Stimulated activated memory B cell treated with anti-CD40 and anti-IgM and Interleukin-4, amounts not matched to agents 10 μg/mL and 1 μg/mL and 100 μg/mL, for 72 hours (primary cell): ENCODE measurements around the gene NEUROG1.
"Not testable (repeated sequence)": the region's sequence is repeated elsewhere in the genome, so short reads cannot be mapped to it uniquely, and the experiment has no call there.

Experiments
- ATAC-seq: fragments of 150-1000 bp; cut with Tn5 transposase; 2 replicates; pipeline ENCODE4 v1.10.0; 2021
- H3K27ac Mint-ChIP-seq: one replicate; pipeline ENCODE4 v1.8.0; 2022; ENCODE audit warnings: mild to moderate bottlenecking, mixed read lengths
- H3K27me3 Mint-ChIP-seq: one replicate; pipeline ENCODE4 v1.8.0; 2022; ENCODE audit warnings: mixed read lengths
- H3K36me3 Mint-ChIP-seq: one replicate; pipeline ENCODE4 v1.8.0; 2022; ENCODE audit warnings: mixed read lengths
- H3K4me1 Mint-ChIP-seq: one replicate; pipeline ENCODE4 v1.8.0; 2022; ENCODE audit warnings: mixed read lengths
- H3K4me3 Mint-ChIP-seq: one replicate; pipeline ENCODE4 v1.8.0; 2022; ENCODE audit warnings: mild to moderate bottlenecking, moderate library complexity, mixed read lengths
- H3K9me3 Mint-ChIP-seq: one replicate; pipeline ENCODE4 v1.8.0; 2022; ENCODE audit warnings: mixed read lengths

Gene NEUROG1

GRCh38 chr5:135497971-135498636 lies 37.7 kb downstream of the NEUROG1 start:
- peaks cover 34% of the 10 kb centered on the region for H3K27me3 Mint-ChIP-seq
- no peak overlapping the region for H3K4me3 Mint-ChIP-seq
- no peak for ATAC-seq
- no peak overlapping the region for H3K27ac Mint-ChIP-seq
- no peaks in the 10 kb centered on the region for H3K4me1 Mint-ChIP-seq
- H3K36me3 Mint-ChIP-seq, result no peaks in the 10 kb centered on the region
- H3K9me3 Mint-ChIP-seq, result no peaks in the 10 kb centered on the region

GRCh38 chr5:135495531-135495930 lies 40.2 kb downstream of the NEUROG1 start:
- H3K27me3 Mint-ChIP-seq, result peaks cover 34% of the 10 kb centered on the region
- H3K4me1 Mint-ChIP-seq, H3K4me3 Mint-ChIP-seq, H3K36me3 Mint-ChIP-seq, ATAC-seq, H3K9me3 Mint-ChIP-seq, H3K27ac Mint-ChIP-seq: not testable (repeated sequence)

DNA sequence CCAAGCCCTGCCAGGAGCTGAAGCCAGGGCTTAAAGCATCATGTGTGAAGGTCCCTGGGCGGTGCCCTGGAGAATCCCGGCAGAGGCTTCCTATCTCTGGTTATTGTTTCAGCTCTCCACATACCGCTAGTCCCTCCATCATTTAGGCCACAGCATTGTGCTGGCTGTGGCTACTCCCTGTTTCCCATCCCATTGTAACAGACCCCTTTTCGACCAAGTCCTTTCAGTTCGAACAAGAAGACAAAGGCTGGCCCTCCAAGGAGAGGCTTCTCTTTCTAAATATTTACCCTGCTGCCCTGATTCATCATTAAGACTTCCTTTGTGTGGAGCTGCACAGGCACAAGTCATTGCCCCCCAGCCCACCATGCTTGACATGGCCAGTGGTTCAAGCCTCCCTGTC lies 41.6 kb downstream of the NEUROG1 start:
- peaks cover 10% of the 10 kb centered on the region for H3K4me1 Mint-ChIP-seq
- peaks cover 40% of the 10 kb centered on the region for H3K27me3 Mint-ChIP-seq
- H3K9me3 Mint-ChIP-seq, result no peaks in the 10 kb centered on the region

GRCh38 chr5:135493406-135494180 lies 42.2 kb downstream of the NEUROG1 start:
- Mint-ChIP-seq H3K27ac (no peak overlapping the region), H3K27me3 (peaks cover 40% of the 10 kb centered on the region), H3K4me1 (peaks cover 16% of the 10 kb centered on the region), H3K4me3 (no peak overlapping the region), H3K9me3 (no peaks in the 10 kb centered on the region), H3K36me3 (no peaks in the 10 kb centered on the region)
- ATAC-seq, result no peak

More for the DNA sequence above, 41.6 kb downstream of the NEUROG1 start:
- H3K36me3 Mint-ChIP-seq, result no peaks in the 10 kb centered on the region
- H3K27ac Mint-ChIP-seq, result no peak overlapping the region
- no peak overlapping the region for H3K4me3 Mint-ChIP-seq
- no peak for ATAC-seq

DNA sequence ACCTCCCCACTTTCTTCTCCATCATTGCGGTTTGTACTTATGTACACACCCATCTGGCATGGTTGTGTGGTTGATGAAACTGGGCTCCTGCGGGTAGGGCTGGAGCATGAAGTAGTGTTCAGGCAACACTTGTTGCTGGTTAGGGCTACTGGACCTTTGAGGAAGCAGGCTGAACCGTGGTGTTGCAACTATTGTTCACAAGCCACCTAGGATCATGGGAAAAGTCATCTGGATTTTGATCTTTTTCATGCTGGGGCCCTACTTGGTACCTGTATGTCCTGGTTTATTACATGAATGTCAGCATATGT lies 43.5 kb downstream of the NEUROG1 start:
- H3K4me3 Mint-ChIP-seq, result no peak overlapping the region
- H3K27ac Mint-ChIP-seq, result no peak overlapping the region
- no peak for ATAC-seq
- no peaks in the 10 kb centered on the region for H3K9me3 Mint-ChIP-seq
- H3K36me3 Mint-ChIP-seq, result no peaks in the 10 kb centered on the region
- peaks cover 18% of the 10 kb centered on the region for H3K4me1 Mint-ChIP-seq
- peaks cover 47% of the 10 kb centered on the region for H3K27me3 Mint-ChIP-seq

- no peak for ATAC-seq
- Mint-ChIP-seq H3K4me3 (no peak overlapping the region), H3K27ac (no peak overlapping the region), H3K36me3 (no peaks in the 10 kb centered on the region), H3K4me1 (peaks cover 18% of the 10 kb centered on the region), H3K27me3 (peaks cover 47% of the 10 kb centered on the region), H3K9me3 (no peaks in the 10 kb centered on the region)
Observed at GRCh38 chr5:135491552-135492318, 44.0 kb downstream of the NEUROG1 start.

DNA sequence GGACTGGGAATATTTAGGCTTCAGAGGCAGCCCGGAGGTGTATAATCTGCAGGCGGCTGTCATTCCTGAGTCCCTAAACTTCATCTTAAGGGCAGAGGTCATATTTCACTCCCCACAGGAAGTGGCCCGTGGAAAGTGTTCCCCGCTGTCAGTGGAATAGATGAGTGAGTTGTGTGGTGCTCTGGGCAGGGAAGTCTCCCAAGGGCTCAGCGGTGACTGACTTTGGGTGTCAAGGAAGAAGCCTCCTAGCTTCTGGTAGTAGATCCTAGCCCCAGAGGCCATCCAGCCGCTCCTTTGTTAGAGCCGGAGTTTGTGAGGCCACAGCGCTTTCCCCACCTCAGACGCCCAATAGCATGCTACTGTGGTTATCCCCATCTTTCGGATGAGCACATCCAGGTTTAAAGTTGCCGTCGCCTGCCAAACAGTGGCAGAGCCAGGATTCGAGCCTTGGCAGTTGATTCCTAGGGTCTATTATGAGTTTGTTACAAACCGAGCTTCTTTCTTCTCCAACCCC lies 44.7 kb downstream of the NEUROG1 start:
- Mint-ChIP-seq H3K4me3 (no peak overlapping the region), H3K36me3 (no peaks in the 10 kb centered on the region), H3K27ac (no peak overlapping the region), H3K9me3 (no peaks in the 10 kb centered on the region), H3K27me3 (peaks cover 51% of the 10 kb centered on the region), H3K4me1 (peaks cover 18% of the 10 kb centered on the region)
- no peak for ATAC-seq

- ATAC-seq, result no peak
- Mint-ChIP-seq H3K27ac (no peak overlapping the region), H3K9me3 (no peaks in the 10 kb centered on the region), H3K27me3 (peaks cover 53% of the 10 kb centered on the region), H3K36me3 (no peaks in the 10 kb centered on the region), H3K4me3 (no peak overlapping the region), H3K4me1 (peaks cover 18% of the 10 kb centered on the region)
Observed at GRCh38 chr5:135490245-135491037, 45.3 kb downstream of the NEUROG1 start.

DNA sequence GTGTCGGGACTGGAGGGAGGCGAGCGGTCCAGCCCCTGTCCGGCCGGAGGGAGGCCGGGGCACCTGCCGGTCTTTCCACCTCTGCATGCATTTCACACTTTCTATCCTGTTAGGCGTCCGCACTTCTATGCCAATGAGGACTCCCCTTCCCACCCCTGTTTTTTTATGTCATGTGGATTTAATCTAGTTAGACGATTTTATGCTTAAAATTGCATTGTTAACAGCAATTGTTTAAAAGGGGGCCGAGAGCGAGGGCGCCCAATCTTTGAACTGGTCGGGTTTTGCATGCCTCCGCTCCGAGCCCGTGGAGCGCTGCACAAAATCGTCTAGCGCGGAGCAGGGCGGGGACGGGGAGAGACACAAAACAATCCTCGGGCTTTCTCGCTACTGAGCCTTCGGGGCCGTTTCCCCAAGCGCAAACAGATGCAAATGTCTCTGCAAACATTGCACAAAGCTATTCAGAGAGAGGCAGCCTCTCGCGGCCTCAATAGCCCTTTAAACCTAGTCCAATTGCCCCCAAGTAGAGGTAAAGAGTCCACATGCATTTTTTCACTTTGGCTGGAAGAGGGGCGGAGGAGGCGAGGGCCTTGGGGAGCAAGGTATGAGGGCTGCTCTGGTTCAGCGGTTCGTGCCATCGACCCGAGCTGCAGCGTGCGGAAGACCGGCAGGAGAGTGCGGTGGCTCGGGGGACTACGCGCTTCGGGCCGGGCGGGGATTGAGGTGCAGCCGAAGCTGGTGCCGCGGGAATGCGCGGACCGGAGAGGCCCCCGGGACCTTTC lies 46.1 kb downstream of the NEUROG1 start:
- no peak for ATAC-seq
- Mint-ChIP-seq H3K36me3 (no peaks in the 10 kb centered on the region), H3K4me3 (peak overlapping the region; percentile 68), H3K4me1 (peaks cover 18% of the 10 kb centered on the region), H3K27ac (no peak overlapping the region), H3K9me3 (no peaks in the 10 kb centered on the region), H3K27me3 (peaks cover 59% of the 10 kb centered on the region)

GRCh38 chr5:135488727-135489465 lies 46.9 kb downstream of the NEUROG1 start:
- Mint-ChIP-seq H3K4me3 (no peak overlapping the region), H3K36me3 (no peaks in the 10 kb centered on the region), H3K27ac (no peak overlapping the region), H3K9me3 (no peaks in the 10 kb centered on the region), H3K27me3 (peaks cover 61% of the 10 kb centered on the region), H3K4me1 (peaks cover 18% of the 10 kb centered on the region)
- ATAC-seq, result no peak

- Mint-ChIP-seq H3K4me3 (no peak overlapping the region), H3K27me3 (peaks cover 61% of the 10 kb centered on the region), H3K4me1 (peaks cover 18% of the 10 kb centered on the region), H3K27ac (no peak overlapping the region), H3K9me3 (no peaks in the 10 kb centered on the region), H3K36me3 (no peaks in the 10 kb centered on the region)
- ATAC-seq, result no peak
Observed at GRCh38 chr5:135487839-135488514, 47.8 kb downstream of the NEUROG1 start.

GRCh38 chr5:135487037-135487395 lies 48.7 kb downstream of the NEUROG1 start:
- no peak for ATAC-seq
- Mint-ChIP-seq H3K27me3 (peaks cover 61% of the 10 kb centered on the region), H3K4me1 (peaks cover 18% of the 10 kb centered on the region), H3K36me3 (no peaks in the 10 kb centered on the region), H3K9me3 (no peaks in the 10 kb centered on the region), H3K27ac (no peak overlapping the region), H3K4me3 (no peak overlapping the region)
